A549 treated with CORT108297 at 1 μM for 4 hours (cell line): ENCODE data around the gene PGK2. TPM values are rescaled to one million over a fixed set of nuclear protein-coding genes. Genes with fewer than 3 reads are reported as not detected.

Experiments
- total RNA-seq: library from RNA; stranded (reverse); fragments of 200-300 nt; extraction: Qiagen RNA extraction; gene quantifications from 5 replicates; pipeline ENCODE4 v1.2.3, GENCODE V29; 2022

PGK2 gene
- not detected in 5 replicates for total RNA-seq

GRCh38 chr6:49787176-49787575 is at the start of gene PGK2:
TSS of gene PGK2 (minus strand) at chr6:49787285. CDS start at chr6:49787187, 98 bp downstream.

GRCh38 chr6:49744259-49744658 is 42.8 kb downstream of the PGK2 start, which contains the start of gene CRISP3:
TSS of gene CRISP3 (minus strand) at chr6:49744388. CDS start at chr6:49744367, 21 bp downstream.

Other genes starting within 250 kb of the PGK2 start
- gene C6orf141, start 236.6 kb downstream of the PGK2 start, total RNA-seq, result 18.6 to 21.3 TPM (median 19.1 TPM) in 5 replicates
- gene RHAG, start 150.4 kb downstream of the PGK2 start, total RNA-seq, result 0.06 to 0.10 TPM (median 0.07 TPM) in 3 of 5 replicates, not detected in the others
- not detected in 5 replicates for gene CRISP2, start 73.7 kb downstream of the PGK2 start, total RNA-seq
- gene CRISP3, start 42.9 kb downstream of the PGK2 start, total RNA-seq, result not detected in 5 replicates
- not detected in 5 replicates for gene CRISP1, start 79.2 kb upstream of the PGK2 start, total RNA-seq
- gene DEFB114, start 176.9 kb upstream of the PGK2 start, total RNA-seq, result not detected in 5 replicates
- not detected in 5 replicates for gene DEFB113, start 182.3 kb upstream of the PGK2 start, total RNA-seq
- gene DEFB110, start 234.7 kb upstream of the PGK2 start, total RNA-seq, result not detected in 5 replicates